WTC11 (cell line): ENCODE measurements around the gene FXYD3. TPM values are rescaled to one million over a fixed set of nuclear protein-coding genes. Genes with fewer than 3 reads are reported as not detected.

Experiments used
- ATAC-seq: fragments of 200-7000 bp; cut with Tn5 transposase; 2 replicates; pipeline ENCODE4 v1.10.0; 2021; ENCODE audit warnings: mild to moderate bottlenecking, moderate library complexity
- CTCF ChIA-PET: fragments of 300-600 bp; sonication (Branson Sonifier 250); formaldehyde crosslinking; loops from one replicate; lab custom pipeline; 2021; ENCODE audit warnings: antibody characterized with exemption; lab: Charles Lee
- POLR2A ChIA-PET: fragments of 350-600 bp; sonication (Branson Sonifier 250); formaldehyde crosslinking; loops from one replicate; lab custom pipeline; 2021; ENCODE audit warnings: antibody characterized with exemption; lab: Charles Lee
- DNase-seq: peaks from one replicate; pipeline ENCODE4 v3.0.0; 2021; ENCODE audit warnings: low spot score
- H3K27ac Mint-ChIP-seq: 2 replicates; pipeline ENCODE4 v1.8.0; 2021; ENCODE audit warnings: mixed read lengths
- H3K27me3 Mint-ChIP-seq: 2 replicates; pipeline ENCODE4 v1.8.0; 2021; ENCODE audit warnings: low read depth, mild to moderate bottlenecking, moderate library complexity, mixed read lengths
- H3K36me3 Mint-ChIP-seq: 2 replicates; pipeline ENCODE4 v1.8.0; 2021; ENCODE audit warnings: mixed read lengths
- H3K4me1 Mint-ChIP-seq: 2 replicates; pipeline ENCODE4 v1.8.0; 2022; ENCODE audit warnings: mixed read lengths
- H3K4me3 Mint-ChIP-seq: 2 replicates; pipeline ENCODE4 v1.8.0; 2021; ENCODE audit warnings: mild to moderate bottlenecking, moderate library complexity, mixed read lengths
- H3K9me3 Mint-ChIP-seq: 2 replicates; pipeline ENCODE4 v1.8.0; 2021; ENCODE audit warnings: mixed read lengths
- AR ChIP-seq: fragments of 250-450 bp; sonication (Bioruptor Pico); IDR thresholded peaks from 2 replicates; pipeline ENCODE4 v1.9.0; 2021; ENCODE audit warnings: mild to moderate bottlenecking
- FOXK1 ChIP-seq: sonication (generic); formaldehyde crosslinking; IDR thresholded peaks from 2 replicates; pipeline ENCODE4 v1.8.0; 2022; ENCODE audit warnings: mild to moderate bottlenecking, moderate library complexity, missing genetic modification reagents
- IRF1 ChIP-seq: sonication (generic); formaldehyde crosslinking; IDR thresholded peaks from 2 replicates; pipeline ENCODE4 v1.8.0; 2023; ENCODE audit warnings: missing genetic modification reagents
- JAZF1 ChIP-seq: fragments of 250-450 bp; sonication (Bioruptor Pico); IDR thresholded peaks from 2 replicates; pipeline ENCODE4 v1.9.0; 2021; ENCODE audit warnings: moderate library complexity, mild to moderate bottlenecking, inconsistent platforms
- MYBL2 ChIP-seq: sonication (generic); formaldehyde crosslinking; IDR thresholded peaks from 2 replicates; pipeline ENCODE4 v1.8.1; 2023; ENCODE audit warnings: mild to moderate bottlenecking, moderate library complexity, missing genetic modification reagents
- NR2C2 ChIP-seq: sonication (generic); formaldehyde crosslinking; IDR thresholded peaks from 2 replicates; pipeline ENCODE4 v1.8.0; 2022; ENCODE audit warnings: mild to moderate bottlenecking, missing genetic modification reagents
- RORB ChIP-seq: fragments of 250-450 bp; sonication (Bioruptor Pico); IDR thresholded peaks from 2 replicates; pipeline ENCODE4 v1.9.0; 2021; ENCODE audit warnings: mild to moderate bottlenecking
- SP1 ChIP-seq: sonication (generic); formaldehyde crosslinking; conservative IDR thresholded peaks from 2 replicates; pipeline ENCODE4 v1.8.1; 2022; ENCODE audit warnings: missing genetic modification reagents
- TEAD1 ChIP-seq: sonication (generic); formaldehyde crosslinking; IDR thresholded peaks from 2 replicates; pipeline ENCODE4 v1.8.0; 2022; ENCODE audit warnings: mild to moderate bottlenecking, missing genetic modification reagents
- ZBTB21 ChIP-seq: sonication (generic); formaldehyde crosslinking; IDR thresholded peaks from 2 replicates; pipeline ENCODE4 v1.8.1; 2023; ENCODE audit warnings: mild to moderate bottlenecking, missing genetic modification reagents, borderline replicate concordance
- ZNF138 ChIP-seq: sonication (generic); formaldehyde crosslinking; conservative IDR thresholded peaks from 2 replicates; pipeline ENCODE4 v1.8.1; 2022; ENCODE audit warnings: mild to moderate bottlenecking, moderate library complexity, missing genetic modification reagents
- ZNF232 ChIP-seq: sonication (generic); formaldehyde crosslinking; IDR thresholded peaks from 2 replicates; pipeline ENCODE4 v1.8.0; 2022; ENCODE audit warnings: mild to moderate bottlenecking, missing genetic modification reagents
- ZNF423 ChIP-seq: fragments of 250-450 bp; sonication (Bioruptor Pico); IDR thresholded peaks from 2 replicates; pipeline ENCODE4 v2.1.2; 2022; ENCODE audit warnings: mild to moderate bottlenecking, moderate library complexity
- ZNF425 ChIP-seq: fragments of 250-450 bp; sonication (Bioruptor Pico); conservative IDR thresholded peaks from 2 replicates; pipeline ENCODE4 v1.9.0; 2021; ENCODE audit warnings: mild to moderate bottlenecking
- total RNA-seq: library from RNA; stranded (reverse); gene quantifications from 3 replicates; pipeline ENCODE4 v1.2.3, GENCODE V29; 2021
- TF ChIP-seq, protein P1 (sequence below): sonication (generic); formaldehyde crosslinking; IDR thresholded peaks from 2 replicates; pipeline ENCODE4 v1.8.0; 2022; ENCODE audit warnings: mild to moderate bottlenecking, missing genetic modification reagents
- TF ChIP-seq, protein P2 (sequence below): sonication (generic); formaldehyde crosslinking; IDR thresholded peaks from 2 replicates; pipeline ENCODE4 v1.8.0; 2022; ENCODE audit warnings: mild to moderate bottlenecking, missing genetic modification reagents
- TF ChIP-seq, protein P3 (sequence below): sonication (generic); formaldehyde crosslinking; IDR thresholded peaks from 2 replicates; pipeline ENCODE4 v1.8.1; 2023; ENCODE audit warnings: mild to moderate bottlenecking, missing genetic modification reagents
- TF ChIP-seq, protein P4 (sequence below): sonication (generic); formaldehyde crosslinking; IDR thresholded peaks from 2 replicates; pipeline ENCODE4 v1.8.1; 2023; ENCODE audit warnings: mild to moderate bottlenecking, missing genetic modification reagents, moderate library complexity
- TF ChIP-seq, protein P5 (sequence below): fragments of 250-450 bp; sonication (Bioruptor Pico); IDR thresholded peaks from 2 replicates; pipeline ENCODE4 v1.8.0; 2021; ENCODE audit warnings: mild to moderate bottlenecking
- TF ChIP-seq, protein P6 (sequence below): sonication (generic); formaldehyde crosslinking; IDR thresholded peaks from 2 replicates; pipeline ENCODE4 v1.8.1; 2022; ENCODE audit warnings: mild to moderate bottlenecking, moderate library complexity, missing genetic modification reagents

Gene FXYD3
- total RNA-seq, 1 experiment from 2014 or later = 1.8 TPM

- DNase-seq = no peak
- peak overlapping the region; percentile 19; the same call in 1 of the 2 replicates for H3K27ac Mint-ChIP-seq
- no peak overlapping the region for H3K4me3 Mint-ChIP-seq
- ChIA-PET CTCF (interaction anchor here (1.3 kb wide), 1 partner anchor 70 kb away, joined by 3 read pairs; no protein-coding TSS in a partner anchor), POLR2A (no interaction called here)
- peaks cover 2% of the 10 kb centered on the region; the same call in 1 of the 2 replicates for H3K36me3 Mint-ChIP-seq
- peaks cover 20% of the 10 kb centered on the region for H3K27me3 Mint-ChIP-seq
- H3K9me3 Mint-ChIP-seq = no peaks in the 10 kb centered on the region
- no peak for ATAC-seq
- H3K4me1 Mint-ChIP-seq = peaks cover 43% of the 10 kb centered on the region
- TF ChIP-seq JAZF1 (no peak), ZNF425 (CRISPR knock-in tag) (no peak), ZNF232 (no peak), MYBL2 (CRISPR knock-in tag) (no peak), AR (no peak), ZNF138 (CRISPR knock-in tag) (no peak)
- TF ChIP-seq, protein P1, sequence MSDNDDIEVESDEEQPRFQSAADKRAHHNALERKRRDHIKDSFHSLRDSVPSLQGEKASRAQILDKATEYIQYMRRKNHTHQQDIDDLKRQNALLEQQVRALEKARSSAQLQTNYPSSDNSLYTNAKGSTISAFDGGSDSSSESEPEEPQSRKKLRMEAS (CRISPR knock-in tag) = no peak
- TF ChIP-seq, protein P2, sequence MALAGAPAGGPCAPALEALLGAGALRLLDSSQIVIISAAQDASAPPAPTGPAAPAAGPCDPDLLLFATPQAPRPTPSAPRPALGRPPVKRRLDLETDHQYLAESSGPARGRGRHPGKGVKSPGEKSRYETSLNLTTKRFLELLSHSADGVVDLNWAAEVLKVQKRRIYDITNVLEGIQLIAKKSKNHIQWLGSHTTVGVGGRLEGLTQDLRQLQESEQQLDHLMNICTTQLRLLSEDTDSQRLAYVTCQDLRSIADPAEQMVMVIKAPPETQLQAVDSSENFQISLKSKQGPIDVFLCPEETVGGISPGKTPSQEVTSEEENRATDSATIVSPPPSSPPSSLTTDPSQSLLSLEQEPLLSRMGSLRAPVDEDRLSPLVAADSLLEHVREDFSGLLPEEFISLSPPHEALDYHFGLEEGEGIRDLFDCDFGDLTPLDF (CRISPR knock-in tag) = no peak
- TF ChIP-seq, protein P3, sequence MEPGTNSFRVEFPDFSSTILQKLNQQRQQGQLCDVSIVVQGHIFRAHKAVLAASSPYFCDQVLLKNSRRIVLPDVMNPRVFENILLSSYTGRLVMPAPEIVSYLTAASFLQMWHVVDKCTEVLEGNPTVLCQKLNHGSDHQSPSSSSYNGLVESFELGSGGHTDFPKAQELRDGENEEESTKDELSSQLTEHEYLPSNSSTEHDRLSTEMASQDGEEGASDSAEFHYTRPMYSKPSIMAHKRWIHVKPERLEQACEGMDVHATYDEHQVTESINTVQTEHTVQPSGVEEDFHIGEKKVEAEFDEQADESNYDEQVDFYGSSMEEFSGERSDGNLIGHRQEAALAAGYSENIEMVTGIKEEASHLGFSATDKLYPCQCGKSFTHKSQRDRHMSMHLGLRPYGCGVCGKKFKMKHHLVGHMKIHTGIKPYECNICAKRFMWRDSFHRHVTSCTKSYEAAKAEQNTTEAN (CRISPR knock-in tag) = no peak
- TF ChIP-seq, protein P4, sequence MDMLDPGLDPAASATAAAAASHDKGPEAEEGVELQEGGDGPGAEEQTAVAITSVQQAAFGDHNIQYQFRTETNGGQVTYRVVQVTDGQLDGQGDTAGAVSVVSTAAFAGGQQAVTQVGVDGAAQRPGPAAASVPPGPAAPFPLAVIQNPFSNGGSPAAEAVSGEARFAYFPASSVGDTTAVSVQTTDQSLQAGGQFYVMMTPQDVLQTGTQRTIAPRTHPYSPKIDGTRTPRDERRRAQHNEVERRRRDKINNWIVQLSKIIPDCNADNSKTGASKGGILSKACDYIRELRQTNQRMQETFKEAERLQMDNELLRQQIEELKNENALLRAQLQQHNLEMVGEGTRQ = no peak
Measured at GRCh38 chr19:35146746-35147459, 31.3 kb downstream of the FXYD3 start.

- H3K27me3 Mint-ChIP-seq = peaks cover 8% of the 10 kb centered on the region
- POLR2A ChIA-PET = no interaction called here
- CTCF ChIA-PET = interaction anchor here (0.7 to 1.9 kb wide), 3 partner anchors 8 to 105 kb away, joined by 3 to 6 read pairs (median 3); no protein-coding TSS in a partner anchor
- TF ChIP-seq, protein P1 (CRISPR knock-in tag) = no peak
- no peak for TF ChIP-seq ZBTB21 (CRISPR knock-in tag)
- TF ChIP-seq IRF1 (CRISPR knock-in tag) = no peak
- no peak for TF ChIP-seq SP1 (CRISPR knock-in tag)
- TF ChIP-seq, protein P5, sequence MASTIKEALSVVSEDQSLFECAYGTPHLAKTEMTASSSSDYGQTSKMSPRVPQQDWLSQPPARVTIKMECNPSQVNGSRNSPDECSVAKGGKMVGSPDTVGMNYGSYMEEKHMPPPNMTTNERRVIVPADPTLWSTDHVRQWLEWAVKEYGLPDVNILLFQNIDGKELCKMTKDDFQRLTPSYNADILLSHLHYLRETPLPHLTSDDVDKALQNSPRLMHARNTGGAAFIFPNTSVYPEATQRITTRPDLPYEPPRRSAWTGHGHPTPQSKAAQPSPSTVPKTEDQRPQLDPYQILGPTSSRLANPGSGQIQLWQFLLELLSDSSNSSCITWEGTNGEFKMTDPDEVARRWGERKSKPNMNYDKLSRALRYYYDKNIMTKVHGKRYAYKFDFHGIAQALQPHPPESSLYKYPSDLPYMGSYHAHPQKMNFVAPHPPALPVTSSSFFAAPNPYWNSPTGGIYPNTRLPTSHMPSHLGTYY (CRISPR knock-in tag) = no peak
- TF ChIP-seq FOXK1 (CRISPR knock-in tag) = no peak
- TF ChIP-seq, protein P6, sequence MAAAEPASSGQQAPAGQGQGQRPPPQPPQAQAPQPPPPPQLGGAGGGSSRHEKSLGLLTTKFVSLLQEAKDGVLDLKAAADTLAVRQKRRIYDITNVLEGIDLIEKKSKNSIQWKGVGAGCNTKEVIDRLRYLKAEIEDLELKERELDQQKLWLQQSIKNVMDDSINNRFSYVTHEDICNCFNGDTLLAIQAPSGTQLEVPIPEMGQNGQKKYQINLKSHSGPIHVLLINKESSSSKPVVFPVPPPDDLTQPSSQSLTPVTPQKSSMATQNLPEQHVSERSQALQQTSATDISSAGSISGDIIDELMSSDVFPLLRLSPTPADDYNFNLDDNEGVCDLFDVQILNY (CRISPR knock-in tag) = no peak
- TF ChIP-seq, protein P3 (CRISPR knock-in tag) = no peak
- no peak for TF ChIP-seq ZNF423
- no peak for TF ChIP-seq RORB (CRISPR knock-in tag)
- no peak for TF ChIP-seq ZNF138 (CRISPR knock-in tag)
- no peak for TF ChIP-seq NR2C2
- TF ChIP-seq TEAD1 (CRISPR knock-in tag) = no peak
Measured at GRCh38 chr19:35149463-35149862, 33.8 kb downstream of the FXYD3 start.

More at GRCh38 chr19:35149463-35149862, 33.8 kb downstream of the FXYD3 start:
- no peaks in the 10 kb centered on the region for H3K9me3 Mint-ChIP-seq
- DNase-seq = no peak
- H3K4me3 Mint-ChIP-seq = no peak overlapping the region
- peaks cover 48% of the 10 kb centered on the region for H3K4me1 Mint-ChIP-seq
- ATAC-seq = no peak
- H3K27ac Mint-ChIP-seq = no peak overlapping the region
- peaks cover 2% of the 10 kb centered on the region; the same call in 1 of the 2 replicates for H3K36me3 Mint-ChIP-seq
